Bone marrow (tissue), 2 donors: ENCODE measurements around the gene IDH1.
"Not testable (repeated sequence)": the region's sequence is repeated elsewhere in the genome, so short reads cannot be mapped to it uniquely, and the experiment has no call there.

Experiments used
- DNase-seq, 2 donors: peaks; one replicate each; lab custom pipeline; 2025; lab: John Stamatoyannopoulos, UW

IDH1 gene

DNA sequence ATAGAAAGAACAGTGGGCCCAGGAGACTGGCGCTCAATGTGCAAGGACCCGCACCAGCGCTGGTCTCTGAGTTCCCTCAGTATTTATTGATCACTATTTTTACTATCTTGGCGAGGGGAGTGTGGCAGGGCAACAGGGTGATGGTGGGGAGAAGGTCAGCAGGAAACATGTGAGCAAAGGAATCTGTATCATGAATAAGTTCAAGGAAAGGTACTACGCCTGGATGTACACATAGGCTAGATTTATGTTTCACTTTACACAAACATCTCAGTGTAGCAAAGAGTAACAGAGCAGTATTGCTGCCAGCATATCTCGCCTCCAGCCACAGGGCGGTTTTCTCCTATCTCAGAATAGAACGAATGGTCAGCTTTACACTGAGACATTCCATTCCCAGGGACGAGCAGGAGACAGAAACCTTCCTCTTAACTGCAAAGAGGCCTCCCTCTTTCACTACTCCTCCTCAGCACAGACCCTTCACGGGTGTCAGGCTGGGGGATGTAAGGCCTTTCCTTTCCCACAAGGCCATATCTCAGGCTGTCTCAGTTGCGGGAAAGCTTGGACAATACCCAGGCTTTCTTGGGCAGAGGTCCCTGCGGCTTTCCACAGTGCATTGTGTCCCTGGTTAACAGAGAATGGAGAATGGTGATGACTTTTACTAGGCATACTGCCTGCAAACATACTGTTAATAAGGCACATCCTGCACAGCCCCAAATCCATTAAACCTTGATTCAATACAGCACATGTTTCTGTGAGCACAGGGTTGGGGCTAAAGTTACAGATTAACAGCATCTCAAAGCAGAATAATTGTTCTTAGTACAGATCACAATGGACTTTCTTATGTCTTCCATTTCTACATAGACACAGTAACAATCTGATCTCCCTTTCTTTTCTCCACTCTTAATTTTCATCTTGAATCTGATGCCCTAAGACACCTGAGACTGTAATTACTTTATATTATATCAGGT is 2.3 kb upstream of the IDH1 start:
- DNase-seq: not testable (repeated sequence)

GRCh38 chr2:208256192-208256782 is 1.4 kb upstream of the IDH1 start:
- no peak for DNase-seq

GRCh38 chr2:208255557-208256106 is 761 bp upstream of the IDH1 start:
- no peak for DNase-seq

DNA sequence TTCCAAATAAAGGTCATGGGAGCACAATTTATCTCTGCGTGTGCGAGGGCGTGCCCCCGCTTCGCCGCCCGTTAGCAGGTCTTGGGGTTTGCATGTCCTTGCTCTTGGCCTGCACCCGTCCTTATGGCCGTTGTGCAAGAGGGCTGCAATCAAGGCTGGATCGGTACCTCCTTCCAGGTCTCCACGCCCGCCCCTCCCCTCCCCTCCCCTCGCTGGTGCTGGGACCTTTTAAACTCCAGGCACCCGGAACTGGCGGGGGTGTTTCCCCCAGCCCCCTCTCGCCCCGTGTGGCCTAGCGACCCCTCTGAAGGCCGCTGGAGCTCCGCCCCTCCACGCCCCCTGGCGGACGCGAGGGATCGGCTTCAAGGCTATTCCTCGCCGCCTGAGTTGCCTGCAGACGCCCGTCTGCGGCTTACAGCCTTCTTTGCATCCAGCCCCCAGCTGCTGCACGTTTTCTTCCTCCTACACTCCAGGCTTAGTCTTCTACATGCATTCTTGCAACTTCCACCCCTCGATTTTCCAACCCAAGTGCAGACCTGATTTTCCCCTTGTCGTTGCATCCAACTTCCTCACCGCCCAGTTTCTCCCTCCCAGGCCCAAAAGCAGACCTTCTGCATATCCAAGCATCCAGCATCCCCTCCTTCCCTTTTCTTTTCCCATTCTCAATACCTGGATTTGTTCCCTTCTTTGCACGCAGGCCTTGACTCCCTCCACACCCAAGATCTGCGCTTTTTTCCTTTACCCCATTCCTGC is 577 bp downstream of the IDH1 start:
- peak; percentile 61 to 66 for DNase-seq

DNA sequence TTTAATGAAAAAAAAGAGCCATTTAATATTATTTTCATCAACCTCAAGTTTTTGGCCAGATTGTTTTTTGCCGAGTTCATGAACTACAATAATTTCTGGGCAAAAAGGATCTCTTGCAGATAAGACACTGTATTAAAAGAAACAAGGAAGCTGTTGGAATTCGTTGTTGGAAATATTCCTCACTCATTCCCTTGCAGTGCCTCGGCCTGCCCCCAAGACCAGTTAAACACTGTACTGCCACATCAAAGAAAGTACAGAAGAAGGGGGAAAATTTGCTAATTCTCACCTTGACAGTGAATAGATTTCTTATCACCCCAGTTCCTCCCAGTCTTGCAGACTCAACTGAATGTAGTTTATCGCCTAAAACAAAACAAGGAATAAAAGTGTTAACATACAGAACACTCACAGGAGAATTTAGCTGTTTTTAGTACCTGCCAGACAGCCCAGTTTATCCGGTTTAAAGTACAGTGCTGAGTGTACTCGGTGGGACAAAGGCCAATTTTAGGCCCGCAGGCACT is 1.2 kb downstream of the IDH1 start:
- no peak for DNase-seq

GRCh38 chr2:208252716-208253492 is 2.0 kb downstream of the IDH1 start:
- no peak for DNase-seq

DNA sequence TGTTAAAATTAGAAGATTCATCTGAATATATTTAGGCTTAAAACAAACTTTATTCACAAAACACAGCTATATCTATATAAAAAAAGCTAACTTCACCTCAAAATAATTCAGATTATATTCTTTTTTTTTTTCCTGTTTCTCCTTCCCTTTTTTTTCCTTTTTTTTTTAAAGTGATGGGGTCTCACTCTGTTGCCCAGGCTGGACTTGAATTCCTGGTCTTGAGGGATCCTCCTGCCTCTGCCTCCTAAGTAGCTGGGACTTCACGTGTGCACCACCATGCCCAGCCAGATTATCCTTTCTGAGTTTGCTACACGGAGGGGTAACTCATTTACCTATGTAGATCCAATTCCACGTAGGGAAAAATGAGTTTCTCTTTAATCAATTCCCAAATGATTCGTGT is 3.8 kb downstream of the IDH1 start:
- no peak for DNase-seq

DNA sequence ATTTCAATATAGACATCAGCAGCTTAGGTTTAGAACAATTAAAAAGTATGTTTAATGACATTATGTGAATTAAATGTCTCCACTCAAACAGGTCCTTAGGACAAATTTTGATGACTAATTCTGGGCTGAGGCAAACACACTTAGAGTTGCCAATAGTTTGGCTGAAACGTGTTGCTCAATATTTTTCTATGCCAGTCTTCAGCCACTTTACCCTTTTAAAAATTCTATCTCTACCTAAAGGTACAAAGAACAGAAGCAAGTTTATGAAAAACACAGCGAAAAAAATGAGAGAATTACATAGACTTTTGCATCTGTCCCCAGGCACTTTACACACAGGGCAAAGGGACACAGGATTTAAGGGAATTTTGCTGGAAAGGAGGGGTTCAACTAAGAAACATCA is 4.5 kb downstream of the IDH1 start:
- DNase-seq: no peak

DNA sequence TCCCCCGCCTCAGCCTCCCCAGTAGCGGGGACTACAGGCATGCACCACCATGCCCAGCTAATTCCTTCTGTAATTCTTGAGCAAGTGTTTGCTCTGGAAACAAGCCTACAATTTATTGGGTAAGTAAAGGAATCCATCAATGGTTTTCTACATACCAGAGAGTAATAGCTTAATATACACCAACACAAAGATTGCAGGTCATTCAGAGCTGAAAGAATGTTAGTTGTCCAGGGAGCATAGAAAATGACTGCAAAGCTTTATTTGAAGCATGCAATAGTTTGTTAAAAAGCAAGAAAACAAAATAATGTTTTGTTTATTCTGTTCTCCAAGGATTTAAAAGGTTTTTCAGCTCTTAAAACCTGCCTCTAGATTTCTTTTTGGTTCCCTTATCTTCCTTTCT is 5.6 kb downstream of the IDH1 start:
- DNase-seq: no peak

DNA sequence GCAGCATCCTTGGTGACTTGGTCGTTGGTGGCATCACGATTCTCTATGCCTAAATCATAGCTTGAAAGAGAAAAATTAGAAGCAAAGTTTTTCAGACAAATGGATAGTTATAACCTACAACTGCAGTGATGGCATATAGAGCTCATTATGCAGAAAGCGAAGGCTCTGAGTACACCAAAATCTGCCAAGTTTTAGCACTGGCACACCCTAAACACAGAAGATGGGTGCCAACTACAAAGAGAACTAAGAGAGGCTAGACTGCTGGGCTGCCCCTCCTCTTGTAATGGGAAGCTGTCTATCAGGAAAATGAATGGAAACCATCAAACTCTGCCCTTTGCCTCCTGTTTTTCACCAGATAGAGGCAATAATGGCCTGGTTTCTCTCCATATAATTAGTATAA is 6.3 kb downstream of the IDH1 start:
- DNase-seq: no peak

DNA sequence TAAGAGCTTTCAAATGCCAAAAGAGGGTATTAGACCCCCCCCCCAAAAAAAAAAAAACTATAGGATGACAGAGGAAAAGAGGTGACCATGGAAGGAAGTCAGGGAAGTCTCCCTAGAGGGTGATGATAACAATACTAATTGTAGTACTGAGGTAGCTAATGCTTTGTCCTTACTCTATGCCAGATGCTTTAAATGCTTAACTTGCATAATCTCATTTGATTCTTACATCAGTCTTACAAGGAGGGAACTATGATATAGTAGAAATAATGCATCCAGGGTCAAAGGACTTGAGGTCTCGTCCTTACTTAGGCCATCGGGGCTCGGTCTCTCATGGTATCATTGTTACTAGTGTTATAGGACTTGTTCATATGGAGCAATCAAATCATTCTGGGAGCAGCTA is 9.1 kb downstream of the IDH1 start:
- no peak for DNase-seq

DNA sequence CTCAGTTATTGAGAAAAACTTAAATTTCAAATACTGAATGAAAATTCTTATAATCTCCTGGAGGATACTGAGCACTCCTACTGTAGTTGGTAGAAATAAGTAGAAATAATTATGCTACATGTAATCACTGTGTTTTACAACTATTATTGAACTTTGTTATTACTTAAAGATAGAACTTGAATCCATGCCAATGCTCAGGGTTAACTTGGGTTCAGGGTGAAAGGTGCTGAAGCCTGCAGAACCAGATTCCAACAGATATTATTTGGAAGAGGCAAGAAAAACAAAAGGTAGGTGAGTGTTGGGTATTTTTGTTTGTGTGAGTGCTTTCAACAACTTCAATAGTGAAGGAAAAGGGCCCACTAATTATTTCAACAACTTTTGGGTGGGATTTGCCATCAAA is 10.4 kb downstream of the IDH1 start:
- DNase-seq: no peak

GRCh38 chr2:208240619-208241209 is 14.2 kb downstream of the IDH1 start:
- no peak for DNase-seq

DNA sequence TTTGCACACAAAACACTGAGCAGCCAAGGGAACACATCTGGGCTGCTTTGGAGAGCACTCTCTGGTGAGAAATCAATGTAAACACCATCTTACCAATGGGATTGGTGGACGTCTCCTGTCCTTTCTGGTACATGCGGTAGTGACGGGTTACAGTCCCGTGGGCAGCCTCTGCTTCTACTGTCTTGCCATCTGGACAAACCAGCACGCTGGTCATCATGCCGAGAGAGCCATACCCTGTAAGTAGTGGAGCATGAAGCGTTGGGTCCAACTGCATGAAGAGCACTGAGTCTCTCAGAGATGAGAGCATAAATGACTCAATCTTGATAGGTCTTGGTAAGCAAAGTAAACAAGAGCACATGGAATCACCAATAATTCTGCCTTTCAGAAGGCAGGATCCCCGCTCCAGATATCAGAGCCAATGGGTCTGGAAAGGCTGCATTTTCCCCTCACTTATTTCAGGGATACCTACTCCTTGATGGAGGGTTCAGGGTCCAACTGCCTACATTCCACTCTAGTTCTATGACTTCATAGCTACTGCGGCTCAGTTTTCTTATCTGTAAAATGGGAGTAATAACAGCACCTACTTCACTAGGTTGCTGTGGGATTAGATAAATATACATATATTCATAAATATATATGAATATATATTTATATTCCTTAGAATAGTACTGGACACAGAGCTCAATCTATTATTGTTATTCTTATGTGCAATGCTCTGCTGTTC is 14.9 kb downstream of the IDH1 start:
- DNase-seq: no peak

GRCh38 chr2:208235860-208236259 is 19.0 kb downstream of the IDH1 start:
- no peak for DNase-seq

GRCh38 chr2:208234786-208235185 is 20.1 kb downstream of the IDH1 start:
- DNase-seq: no peak

GRCh38 chr2:208228476-208228875 is 26.4 kb downstream of the IDH1 start:
- peak in 1 of 2 donors; percentile 52 for DNase-seq

- DNase-seq: no peak
Observed at GRCh38 chr2:208227581-208228232, 27.2 kb downstream of the IDH1 start.

GRCh38 chr2:208224802-208225201 is 30.1 kb downstream of the IDH1 start:
- no peak for DNase-seq

DNA sequence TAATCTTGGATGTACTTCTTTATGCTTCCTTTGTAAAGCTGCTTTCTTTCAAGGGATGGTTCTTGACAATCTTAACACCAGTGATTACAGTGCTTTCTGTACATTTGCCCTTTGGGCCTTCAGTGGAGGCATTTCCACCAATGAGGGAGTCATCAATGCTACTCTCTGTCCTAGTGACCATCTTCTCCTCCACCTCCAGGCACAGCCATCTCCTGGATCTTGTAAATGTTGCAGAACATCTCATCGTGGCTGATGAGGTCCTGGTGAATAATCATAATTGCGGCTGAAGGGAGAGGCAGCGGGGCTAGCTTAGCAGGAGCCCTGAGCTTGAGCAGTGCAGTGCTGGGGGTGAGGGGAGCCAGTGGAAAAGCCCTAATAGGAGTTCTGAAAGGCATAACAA is 32.5 kb downstream of the IDH1 start:
- no peak for DNase-seq
